Heart right ventricle (tissue), 16 donors: ENCODE data around the gene PIEZO1. TPM values are rescaled to one million over a fixed set of nuclear protein-coding genes. Genes with fewer than 3 reads are reported as not detected.

ENCODE experiments used
- ATAC-seq, 8 donors: fragments of 200-7000 bp; cut with Tn5 transposase; one replicate each; pipeline ENCODE4 v1.9.1; 2020; ENCODE audit warnings: mild to moderate bottlenecking in 8 of 8, moderate library complexity in 8 of 8, moderate number of reproducible peaks in 1 of 8
- DNase-seq, 2 donors: peaks; one replicate each; pipeline ENCODE4 v3.0.0-alpha.2; 2020
- H3K27ac ChIP-seq, 10 donors: fragments of 200-600 bp; sonication (generic) in 2 of 10; one replicate each; pipeline versions ENCODE4 v1.5.0 to v1.8.0; 2020 to 2022; ENCODE audit warnings: mild to moderate bottlenecking in 3 of 10
- H3K27me3 ChIP-seq, 7 donors: fragments of 200-600 bp; one replicate each; pipeline ENCODE4 v1.8.0; 2021 to 2022; ENCODE audit warnings: mild to moderate bottlenecking in 2 of 7
- H3K36me3 ChIP-seq, 9 donors: fragments of 200-600 bp; sonication (generic) in 1 of 9; one replicate each; pipeline versions ENCODE4 v1.5.0 to v1.8.0; 2020 to 2022; ENCODE audit warnings: mild to moderate bottlenecking in 2 of 9
- H3K4me1 ChIP-seq, 9 donors: fragments of 200-600 bp; sonication (generic) in 1 of 9; one replicate each; pipeline versions ENCODE4 v1.5.0 to v1.8.0; 2020 to 2022; ENCODE audit warnings: mild to moderate bottlenecking in 4 of 9
- H3K4me3 ChIP-seq, 10 donors: fragments of 200-600 bp; sonication (generic) in 2 of 10; one replicate each; pipeline versions ENCODE4 v1.5.0 to v1.8.0; 2020 to 2022; ENCODE audit warnings: mild to moderate bottlenecking in 7 of 10, moderate library complexity in 2 of 10
- H3K9me3 ChIP-seq, 11 donors: fragments of 200-600 bp in 10 of 11; sonication (generic) in 2 of 11; one replicate each; pipeline versions ENCODE4 v1.5.0 to v1.8.0; 2013 to 2022; ENCODE audit warnings: mild to moderate bottlenecking in 2 of 11, control low read depth in 1 of 11, moderate library complexity in 1 of 11
- CTCF ChIP-seq, 9 donors: fragments of 200-600 bp; sonication (generic) in 2 of 9; IDR thresholded peaks; one replicate each; pipeline versions ENCODE4 v1.5.0 to v1.8.0; 2021 to 2022; ENCODE audit warnings: antibody characterized with exemption in 9 of 9, mild to moderate bottlenecking in 5 of 9, moderate library complexity in 1 of 9
- WGBS, 2 donors: extraction: QIAGEN DNeasy Blood & Tissue Kit; methylation state at CpG; one replicate each; pipeline ENCODE4 v1.1.7; 2013; ENCODE audit warnings: inconsistent platforms in 1 of 2; 5-methylcytosine and 5-hydroxymethylcytosine counted together
- intact Hi-C, 10 donors: fragments of 100-400 bp; cut with DNase I; formaldehyde crosslinking; loops; one replicate each; pipeline versions ENCODE4 v1.11.1 to v1.14.2; 2022
- polyA plus RNA-seq, 2 donors: library from polyadenylated mRNA; stranded (reverse); fragments of 200-250 nt; gene quantifications; one replicate each; pipeline ENCODE4 v1.2.3, GENCODE V29; 2013
- total RNA-seq, 10 donors: library from RNA; stranded (reverse); fragmentation: NEBNext Ultra II Directional in 3 of 10; extraction: Animal tissue kit (Norgen Biotek cat#: 25700) in 3 of 10; gene quantifications; one replicate each; pipeline versions ENCODE4 v1.2.1 to v1.2.4, GENCODE V29; 2021 to 2023
- donor health status: Arrhythmogenic right ventricular cardiomyopathy.
- donor health status: ischemic (EF 13 %, LVEDD 7.1; RV severe dilation, severe dysfunction).
- donor health status: healthy with polysubstance abuse.
- donor health status: DM: no; HTN: yes; CAD: no.
- donor health status: DM: no; HTN: no; CAD: no.
- donor health status: ischemic (EF 25% LVEDD 6.9; RV normal size, moderate dysfunction).
- donor health status: ischemic (EF 25% LVEDD 5.7; RV mildly dilated, moderate dysfunction).
- donor health status: healthy.
- donor health status: DM: yes; HTN: yes; CAD: no.
- donor health status: Ischemic cardiomyopathy.
- donor health status: ischemic (EF 35%, LVEDD 5.7; RV mildly dilated, moderate dysfunction).
- donor health status: nonischemic (EF 11% LVEDD 7.7; RV severe dilation, severe dysfunction).
- donor health status: DM: yes; HTN: yes; CAD: no.
- donor health status: PGD.
- donor health status: ischemic (EF 29% LVEDD 5.4; RV normal size, mild dysfunction).
- donor health status: nonischemic (EF 23%, LVEDD 6.1; RV moderate dilation, normal function).

PIEZO1 gene
- total and polyA plus RNA-seq, 12 donors: 12.3 to 78.2 (median 18.0) TPM

GRCh38 chr16:88742896-88743605 lies 42.0 kb downstream of the PIEZO1 start:
- Histone ChIP-seq H3K27me3 (no peaks in the 10 kb centered on the region), H3K4me1 (peaks cover 11 to 47% (median 33%) of the 10 kb centered on the region in 9 donors), H3K27ac (no peak overlapping the region), H3K4me3 (no peak overlapping the region), H3K36me3 (peaks cover 0 to 36% (median 0%) of the 10 kb centered on the region in 9 donors), H3K9me3 (no peaks in the 10 kb centered on the region)
- no peak for ATAC-seq
- no peak for TF ChIP-seq CTCF (IDR thresholded peaks at IDR 0.05)
- 86 to 92% methylated on average over 19 of the region's 19 CpGs for WGBS, 2 donors
- intact Hi-C loops: loop anchor here (1.0 to 10.0 kb wide), 8 partner anchors 39 to 474 kb away; partner anchors contain the start of genes PIEZO1 (in 7 of the 10) and ZNF778 (in 4 of the 10)
- no peak for DNase-seq

GRCh38 chr16:88741368-88741767 lies 43.7 kb downstream of the PIEZO1 start:
- no peak for ATAC-seq
- Histone ChIP-seq H3K9me3 (no peaks in the 10 kb centered on the region), H3K36me3 (peaks cover 0 to 47% (median 0%) of the 10 kb centered on the region in 9 donors), H3K4me3 (no peak overlapping the region), H3K27me3 (no peaks in the 10 kb centered on the region), H3K4me1 (peaks cover 14 to 43% (median 27%) of the 10 kb centered on the region in 9 donors), H3K27ac (no peak overlapping the region)
- intact Hi-C loops: loop anchor here in 9 of 10 donors (5.0 to 10.0 kb wide), 6 partner anchors 41 to 476 kb away; partner anchors contain the start of genes ZNF778 (in 4 of the 9) and PIEZO1 (in 1 of the 9)
- no peak for TF ChIP-seq CTCF (IDR thresholded peaks at IDR 0.05)
- no peak for DNase-seq
- 91 to 94% methylated on average over 16 to 17 of the region's 17 CpGs for whole genome bisulfite sequencing, 2 donors

- ATAC-seq (no peak), DNase-seq (no peak)
- H3K9me3 ChIP-seq: no peaks in the 10 kb centered on the region
- no peak overlapping the region for H3K27ac ChIP-seq
- no peak for TF ChIP-seq CTCF (IDR thresholded peaks at IDR 0.05)
- H3K4me3 ChIP-seq: no peak overlapping the region
- WGBS, 2 donors: 90 to 91% methylated on average over 12 of the region's 12 CpGs
- intact Hi-C loops: loop anchor here in 9 of 10 donors (5.0 to 10.0 kb wide), 6 partner anchors 42 to 477 kb away; partner anchors contain the start of genes ZNF778 (in 4 of the 9) and PIEZO1 (in 1 of the 9)
- peaks cover 10 to 36% (median 20%) of the 10 kb centered on the region in 9 donors for H3K4me1 ChIP-seq
- H3K36me3 ChIP-seq: peaks cover 0 to 51% (median 0%) of the 10 kb centered on the region in 9 donors
- no peaks in the 10 kb centered on the region for H3K27me3 ChIP-seq
Measured at GRCh38 chr16:88740727-88741055, 44.3 kb downstream of the PIEZO1 start.

- H3K36me3 ChIP-seq: peaks cover 0 to 57% (median 0%) of the 10 kb centered on the region in 9 donors
- WGBS, 2 donors: 91 to 94% methylated on average over 32 to 33 of the region's 33 CpGs
- TF ChIP-seq CTCF (IDR thresholded peaks at IDR 0.05): no peak
Measured at GRCh38 chr16:88739977-88740726, 44.9 kb downstream of the PIEZO1 start.

More at GRCh38 chr16:88739977-88740726, 44.9 kb downstream of the PIEZO1 start:
- ATAC-seq (no peak), DNase-seq (no peak)
- H3K27me3 ChIP-seq: no peaks in the 10 kb centered on the region
- H3K9me3 ChIP-seq: no peaks in the 10 kb centered on the region
- no peak overlapping the region for H3K27ac ChIP-seq
- intact Hi-C loops: loop anchor here (2.0 to 10.0 kb wide), 7 partner anchors 42 to 477 kb away; partner anchors contain the start of genes ZNF778 (in 7 of the 10) and PIEZO1 (in 1 of the 10)
- no peak overlapping the region for H3K4me3 ChIP-seq
- peaks cover 10 to 31% (median 17%) of the 10 kb centered on the region in 9 donors for H3K4me1 ChIP-seq
